K562 (cell line): ENCODE measurements around the gene CCDC106. TPM values are rescaled to one million over a fixed set of nuclear protein-coding genes. Genes with fewer than 3 reads are reported as not detected.

Experiments
- ZNF512 ChIP-seq: IDR thresholded peaks from 2 replicates; pipeline ENCODE4 v1.6.1; 2016; ENCODE audit warnings: missing genetic modification characterization, missing compliant biosample characterization
- polyA plus RNA-seq, 8 experiments: library from polyadenylated mRNA; depleted of rRNA in 4 of 8; stranded (reverse) in 5 of 8; unstranded in 3 of 8; fragments of >200 nt; fragmentation: Nextera tagmentation in 2 of 8; fragmentation: Illumina TruSeq in 1 of 8; extraction: Ambion mirVana in 2 of 8; extraction: Trizol in 1 of 8; gene quantifications; 2 replicates each; pipeline versions ENCODE4 v1.2.1 to v1.2.3, GENCODE V29; 2011 to 2014; ENCODE audit warnings: inconsistent platforms in 1 of 8, missing spikeins in 1 of 8
- total RNA-seq, 7 experiments: library from RNA; depleted of rRNA in 6 of 7; stranded (reverse); fragments of >200 nt in 6 of 7; fragmentation: Illumina TruSeq in 2 of 7; extraction: Trizol in 2 of 7; gene quantifications; 2 replicates each; pipeline versions ENCODE4 v1.2.1 to v1.2.3, GENCODE V29; 2011 to 2021; ENCODE audit warnings: low replicate concordance in 1 of 7
- TF ChIP-seq, protein P1 (sequence below): fragments of 450-650 bp; IDR thresholded peaks from 2 replicates; pipeline ENCODE4 v1.6.1; 2016; ENCODE audit warnings: borderline replicate concordance
- TF ChIP-seq, protein P2 (sequence below), 2 experiments: fragments of 450-650 bp; IDR thresholded peaks; 2 replicates each; pipeline ENCODE4 v1.6.1; 2018; ENCODE audit warnings: mild to moderate bottlenecking in 2 of 2, low read depth in 1 of 2; ENCODE audit not compliant: partially characterized antibody in 2 of 2

CCDC106 gene
- total and polyA plus RNA-seq, 9 of the 15 experiments (the other 6 are each of a cell fraction or from before 2014, with no cell fraction given): 0.10 to 27.5 (median 15.0) TPM; not detected in 1

DNA sequence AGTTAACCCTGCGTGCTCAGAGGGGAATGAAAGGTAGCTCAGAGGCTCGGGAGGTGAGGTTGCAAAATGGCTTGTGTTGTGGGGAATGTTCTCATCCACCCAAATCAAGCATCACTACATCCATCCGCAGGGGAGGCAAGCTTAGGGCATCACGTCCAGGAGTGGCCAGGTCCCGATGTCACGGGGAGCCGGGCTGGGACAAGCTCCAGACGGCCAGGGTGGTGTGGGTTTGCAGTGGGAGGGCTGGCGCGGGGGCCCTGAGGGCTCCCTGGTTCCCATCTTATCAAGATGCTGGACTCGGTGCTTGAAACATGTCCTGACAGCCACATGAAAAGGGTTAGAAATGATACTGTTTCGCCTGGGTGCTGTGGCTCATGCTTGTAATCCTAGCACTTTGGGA lies 52.8 kb downstream of the CCDC106 start (continued):
- TF ChIP-seq, protein P1, sequence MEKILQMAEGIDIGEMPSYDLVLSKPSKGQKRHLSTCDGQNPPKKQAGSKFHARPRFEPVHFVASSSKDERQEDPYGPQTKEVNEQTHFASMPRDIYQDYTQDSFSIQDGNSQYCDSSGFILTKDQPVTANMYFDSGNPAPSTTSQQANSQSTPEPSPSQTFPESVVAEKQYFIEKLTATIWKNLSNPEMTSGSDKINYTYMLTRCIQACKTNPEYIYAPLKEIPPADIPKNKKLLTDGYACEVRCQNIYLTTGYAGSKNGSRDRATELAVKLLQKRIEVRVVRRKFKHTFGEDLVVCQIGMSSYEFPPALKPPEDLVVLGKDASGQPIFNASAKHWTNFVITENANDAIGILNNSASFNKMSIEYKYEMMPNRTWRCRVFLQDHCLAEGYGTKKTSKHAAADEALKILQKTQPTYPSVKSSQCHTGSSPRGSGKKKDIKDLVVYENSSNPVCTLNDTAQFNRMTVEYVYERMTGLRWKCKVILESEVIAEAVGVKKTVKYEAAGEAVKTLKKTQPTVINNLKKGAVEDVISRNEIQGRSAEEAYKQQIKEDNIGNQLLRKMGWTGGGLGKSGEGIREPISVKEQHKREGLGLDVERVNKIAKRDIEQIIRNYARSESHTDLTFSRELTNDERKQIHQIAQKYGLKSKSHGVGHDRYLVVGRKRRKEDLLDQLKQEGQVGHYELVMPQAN: no peak
- TF ChIP-seq, protein P2, sequence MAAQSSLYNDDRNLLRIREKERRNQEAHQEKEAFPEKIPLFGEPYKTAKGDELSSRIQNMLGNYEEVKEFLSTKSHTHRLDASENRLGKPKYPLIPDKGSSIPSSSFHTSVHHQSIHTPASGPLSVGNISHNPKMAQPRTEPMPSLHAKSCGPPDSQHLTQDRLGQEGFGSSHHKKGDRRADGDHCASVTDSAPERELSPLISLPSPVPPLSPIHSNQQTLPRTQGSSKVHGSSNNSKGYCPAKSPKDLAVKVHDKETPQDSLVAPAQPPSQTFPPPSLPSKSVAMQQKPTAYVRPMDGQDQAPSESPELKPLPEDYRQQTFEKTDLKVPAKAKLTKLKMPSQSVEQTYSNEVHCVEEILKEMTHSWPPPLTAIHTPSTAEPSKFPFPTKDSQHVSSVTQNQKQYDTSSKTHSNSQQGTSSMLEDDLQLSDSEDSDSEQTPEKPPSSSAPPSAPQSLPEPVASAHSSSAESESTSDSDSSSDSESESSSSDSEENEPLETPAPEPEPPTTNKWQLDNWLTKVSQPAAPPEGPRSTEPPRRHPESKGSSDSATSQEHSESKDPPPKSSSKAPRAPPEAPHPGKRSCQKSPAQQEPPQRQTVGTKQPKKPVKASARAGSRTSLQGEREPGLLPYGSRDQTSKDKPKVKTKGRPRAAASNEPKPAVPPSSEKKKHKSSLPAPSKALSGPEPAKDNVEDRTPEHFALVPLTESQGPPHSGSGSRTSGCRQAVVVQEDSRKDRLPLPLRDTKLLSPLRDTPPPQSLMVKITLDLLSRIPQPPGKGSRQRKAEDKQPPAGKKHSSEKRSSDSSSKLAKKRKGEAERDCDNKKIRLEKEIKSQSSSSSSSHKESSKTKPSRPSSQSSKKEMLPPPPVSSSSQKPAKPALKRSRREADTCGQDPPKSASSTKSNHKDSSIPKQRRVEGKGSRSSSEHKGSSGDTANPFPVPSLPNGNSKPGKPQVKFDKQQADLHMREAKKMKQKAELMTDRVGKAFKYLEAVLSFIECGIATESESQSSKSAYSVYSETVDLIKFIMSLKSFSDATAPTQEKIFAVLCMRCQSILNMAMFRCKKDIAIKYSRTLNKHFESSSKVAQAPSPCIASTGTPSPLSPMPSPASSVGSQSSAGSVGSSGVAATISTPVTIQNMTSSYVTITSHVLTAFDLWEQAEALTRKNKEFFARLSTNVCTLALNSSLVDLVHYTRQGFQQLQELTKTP (IDR thresholded peaks at IDR 0.05; ENCODE audit: low read depth in 1 of 2, partially characterized antibody in 2 of 2): no peak
- TF ChIP-seq ZNF512: no peak
